IMR-90 (cell line): Measurements from ENCODE around the gene ELFN1. TPM values are rescaled to one million over a fixed set of nuclear protein-coding genes. Genes with fewer than 3 reads are reported as not detected.

ENCODE experiments used
- ATAC-seq: fragments of 200-7000 bp; cut with Tn5 transposase; 2 replicates; pipeline ENCODE4 v1.9.1; 2020; ENCODE audit warnings: low read depth, mild to moderate bottlenecking, moderate library complexity
- BruUV-seq: library from RNA; stranded (reverse); fragments of 400-500 nt; replicated peaks from 2 replicates; lab custom pipeline; 2021; lab: Mats Ljungman, UMichigan
- CTCF ChIA-PET: fragments of 300-600 bp; formaldehyde crosslinking; extraction: SDS; loops from one replicate; lab custom pipeline; 2021; ENCODE audit warnings: antibody characterized with exemption; lab: Yijun Ruan, JAX
- POLR2A ChIA-PET: fragments of 300-600 bp; sonication (Branson Sonifier 250); formaldehyde crosslinking; loops from one replicate; lab custom pipeline; 2022; ENCODE audit warnings: antibody characterized with exemption; ENCODE audit not compliant: unreplicated experiment; lab: Charles Lee
- DNase-seq: peaks from one replicate; pipeline ENCODE4 v3.0.0; 2013
- H2AFZ ChIP-seq: replicated peaks from 2 replicates; pipeline ENCODE3; 2013; ENCODE audit warnings: low read length, mild to moderate bottlenecking; ENCODE audit not compliant: poor library complexity
- H2AK5ac ChIP-seq: 2 replicates; pipeline ENCODE4 v1.6.1; 2013; ENCODE audit warnings: low read depth, low read length, inconsistent platforms
- H2AK9ac ChIP-seq: replicated peaks from 2 replicates; pipeline ENCODE3; 2013; ENCODE audit warnings: mild to moderate bottlenecking, low read depth, low read length, moderate library complexity; ENCODE audit not compliant: poor library complexity
- H2BK120ac ChIP-seq: 2 replicates; pipeline ENCODE4 v1.6.1; 2013; ENCODE audit warnings: low read depth, low read length, inconsistent platforms
- H2BK15ac ChIP-seq: 3 replicates; pipeline ENCODE4 v1.6.1; 2013; ENCODE audit warnings: low read depth, low read length, inconsistent platforms
- H2BK20ac ChIP-seq: 2 replicates; pipeline ENCODE4 v1.6.1; 2013; ENCODE audit warnings: low read depth, mild to moderate bottlenecking, inconsistent platforms, low read length, moderate library complexity
- H2BK5ac ChIP-seq: 2 replicates; pipeline ENCODE4 v1.6.1; 2013; ENCODE audit warnings: mild to moderate bottlenecking, low read depth, low read length, inconsistent platforms; ENCODE audit not compliant: poor library complexity, severe bottlenecking
- H3K14ac ChIP-seq: replicated peaks from 2 replicates; pipeline ENCODE4 v1.6.1; 2013; ENCODE audit warnings: low read depth, low read length, inconsistent platforms
- H3K18ac ChIP-seq: 2 replicates; pipeline ENCODE4 v1.6.1; 2013; ENCODE audit warnings: low read depth, low read length, control low read depth
- H3K23ac ChIP-seq: 2 replicates; pipeline ENCODE4 v1.6.1; 2013; ENCODE audit warnings: low read depth, low read length, inconsistent platforms
- H3K27ac ChIP-seq: 2 replicates; pipeline ENCODE4 v1.5.1; 2013; ENCODE audit warnings: mild to moderate bottlenecking, control low read depth, low read length; ENCODE audit not compliant: insufficient read depth
- H3K27me3 ChIP-seq: 2 replicates; pipeline ENCODE4 v1.6.1; 2013; ENCODE audit warnings: low read length; ENCODE audit not compliant: control insufficient read depth, insufficient read depth
- H3K36me3 ChIP-seq: 2 replicates; pipeline ENCODE4 v1.6.1; 2013; ENCODE audit warnings: low read length, mixed read lengths; ENCODE audit not compliant: control insufficient read depth, insufficient read depth
- H3K4ac ChIP-seq: 2 replicates; pipeline ENCODE4 v1.6.1; 2013; ENCODE audit warnings: low read depth, low read length, inconsistent platforms
- H3K4me1 ChIP-seq: 2 replicates; pipeline ENCODE4 v1.6.1; 2013; ENCODE audit warnings: low read length, mixed read lengths; ENCODE audit not compliant: control insufficient read depth, insufficient read depth
- H3K4me2 ChIP-seq: 2 replicates; pipeline ENCODE4 v1.6.1; 2013; ENCODE audit warnings: low read depth, mild to moderate bottlenecking, control low read depth, low read length, moderate library complexity
- H3K4me3 ChIP-seq: 2 replicates; pipeline ENCODE4 v1.5.1; 2013; ENCODE audit warnings: low read depth, mild to moderate bottlenecking, control low read depth, low read length, moderate library complexity; ENCODE audit not compliant: insufficient read depth
- H3K56ac ChIP-seq: 2 replicates; pipeline ENCODE4 v1.6.1; 2013; ENCODE audit warnings: low read length, inconsistent platforms; ENCODE audit not compliant: insufficient read depth; ENCODE audit errors: extremely low read depth
- H3K79me1 ChIP-seq, 2 experiments: 2 replicates each; pipeline ENCODE4 v1.6.1; 2013; ENCODE audit warnings: low read length in 2 of 2, inconsistent platforms in 1 of 2, low read depth in 1 of 2
- H3K9ac ChIP-seq: 2 replicates; pipeline ENCODE4 v1.6.1; 2013; ENCODE audit warnings: low read depth, low read length, control low read depth
- H3K9me1 ChIP-seq: 2 replicates; pipeline ENCODE4 v1.6.1; 2013; ENCODE audit warnings: low read length, inconsistent platforms; ENCODE audit not compliant: insufficient read depth
- H3K9me3 ChIP-seq: 2 replicates; pipeline ENCODE4 v1.6.1; 2013; ENCODE audit warnings: low read length; ENCODE audit not compliant: control insufficient read depth, insufficient read depth
- H4K20me1 ChIP-seq: 2 replicates; pipeline ENCODE4 v1.6.1; 2013; ENCODE audit warnings: low read length, inconsistent platforms; ENCODE audit not compliant: insufficient read depth
- H4K5ac ChIP-seq: 2 replicates; pipeline ENCODE4 v1.6.1; 2013; ENCODE audit warnings: mild to moderate bottlenecking, low read depth, low read length, control low read depth
- H4K8ac ChIP-seq, 2 experiments: 2 replicates each; pipeline ENCODE4 v1.6.1; 2013; ENCODE audit warnings: low read depth in 2 of 2, low read length in 2 of 2, control low read depth in 1 of 2, inconsistent platforms in 1 of 2
- H4K91ac ChIP-seq: 2 replicates; pipeline ENCODE4 v1.6.1; 2013; ENCODE audit warnings: low read depth, low read length, inconsistent platforms; ENCODE audit not compliant: insufficient read depth
- CTCF ChIP-seq: conservative IDR thresholded peaks from 2 replicates; pipeline ENCODE4 v1.5.1; 2012; ENCODE audit warnings: mild to moderate bottlenecking, low read depth, low read length, improper control_type of control experiment
- RCOR1 ChIP-seq: IDR thresholded peaks from 2 replicates; pipeline ENCODE4 v1.6.1; 2012; ENCODE audit warnings: mild to moderate bottlenecking, low read length, improper control_type of control experiment; ENCODE audit not compliant: insufficient replicate concordance
- WGBS, 2 experiments: methylation state at CpG; one replicate each; pipeline versions ENCODE4 v1.1.5 to v1.1.7; 2013; ENCODE audit warnings: missing lambda C conversion rate in 2 of 2; ENCODE audit not compliant: insufficient read length in 1 of 2; ENCODE audit errors: extremely low coverage in 2 of 2; 5-methylcytosine and 5-hydroxymethylcytosine counted together
- dilution Hi-C: fragments of 300-500 bp; cut with HindIII; formaldehyde crosslinking; loops from one replicate; pipeline ENCODE4 v1.14.3; 2018; ENCODE audit warnings: low sequenced_read_pairs; ENCODE audit not compliant: unreplicated experiment
- in situ Hi-C: fragments of 300-500 bp; cut with MboI; formaldehyde crosslinking; loops from 3 replicates; pipeline ENCODE4 v1.14.3; 2019; ENCODE audit warnings: low sequenced_read_pairs, inconsistent platforms, mixed read lengths
- intact Hi-C: fragments of 100-400 bp; cut with micrococcal nuclease; formaldehyde crosslinking; loops from 2 replicates; pipeline ENCODE4 v1.10.0; 2022
- polyA plus RNA-seq, 3 experiments: library from polyadenylated mRNA; depleted of rRNA; stranded (reverse); fragments of >200 nt; gene quantifications; 2 replicates each; pipeline ENCODE4 v1.2.3, GENCODE V29; 2012; ENCODE audit warnings: low replicate concordance in 1 of 3
- total RNA-seq: library from RNA; depleted of rRNA; stranded (reverse); fragments of >200 nt; gene quantifications from 2 replicates; pipeline ENCODE4 v1.2.3, GENCODE V29; 2012

The ELFN1 gene
- total and polyA plus RNA-seq, 2 of the 4 experiments (the other 2 are of a cell fraction), result 1.6 to 5.2 TPM

DNA sequence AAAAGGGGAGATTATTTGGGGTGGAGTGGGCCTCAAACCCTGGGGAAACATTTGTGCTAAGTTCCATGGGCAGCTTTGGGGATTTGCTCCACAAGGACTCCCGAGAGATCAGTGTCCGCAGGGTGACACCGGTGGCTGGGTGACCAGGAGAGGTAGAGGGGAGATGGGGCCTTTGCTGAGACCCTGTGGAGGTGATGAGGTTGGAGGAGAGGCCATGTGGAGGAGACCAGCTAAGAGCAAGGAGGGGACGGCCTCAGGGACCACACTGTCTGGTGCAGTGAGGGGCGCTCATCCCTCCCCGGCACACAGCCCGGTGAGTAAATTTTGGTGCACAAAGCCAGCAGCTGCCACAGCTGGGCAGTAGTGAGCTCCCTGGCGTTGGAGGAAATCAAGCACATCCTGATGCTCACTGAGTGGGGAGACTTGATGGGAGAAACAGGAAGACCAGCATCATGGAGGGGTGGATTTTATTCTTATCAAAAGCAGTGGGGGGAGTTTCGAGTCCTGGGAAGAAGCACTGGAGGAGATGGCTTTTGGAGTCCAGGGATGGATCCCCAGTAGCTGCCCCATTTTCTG lies 20.2 kb upstream of the ELFN1 start:
- H3K4me2 ChIP-seq, result no peak overlapping the region
- no peaks in the 10 kb centered on the region; the same call in 1 of the 2 replicates for H3K9me1 ChIP-seq
- H2BK5ac ChIP-seq, result no peak overlapping the region
- TF ChIP-seq RCOR1 (no peak), CTCF (no peak)
- H3K27me3 ChIP-seq, result peaks cover 37% of the 10 kb centered on the region
- H3K56ac ChIP-seq, result no peak overlapping the region
- CTCF ChIA-PET, result no interaction called here
- intact Hi-C loops (no loop called here), in situ Hi-C loops (loop anchor here (10.0 kb wide), 1 partner anchor 565 kb away; no protein-coding TSS in a partner anchor), dilution Hi-C loops (no loop called here)
- H2AK9ac ChIP-seq, result no peak overlapping the region
- H3K4me3 ChIP-seq, result no peak overlapping the region
- H2BK20ac ChIP-seq, result no peak overlapping the region
- H3K9ac ChIP-seq, result no peak overlapping the region
- BruUV-seq, result no TSS peak
- 93% methylated on average over 7 of the region's 9 CpGs; no CpG with 5 or more reads in 1 of the 2 experiments for WGBS, 2 experiments
- H3K36me3 ChIP-seq, result no peaks in the 10 kb centered on the region
- ATAC-seq (no peak), DNase-seq (no peak)
- H2AK5ac ChIP-seq, result no peak overlapping the region
- no peak overlapping the region for H2BK120ac ChIP-seq
- no peak overlapping the region for H4K8ac ChIP-seq
- no peaks in the 10 kb centered on the region for H3K4me1 ChIP-seq
- no peak overlapping the region for H3K23ac ChIP-seq
- H4K5ac ChIP-seq, result no peak overlapping the region
- H2AFZ ChIP-seq, result no peak overlapping the region
- no peak overlapping the region for H3K14ac ChIP-seq
- H2BK15ac ChIP-seq, result no peak overlapping the region
- no peaks in the 10 kb centered on the region for H4K20me1 ChIP-seq
- H3K4ac ChIP-seq, result no peak overlapping the region
- H4K91ac ChIP-seq, result no peak overlapping the region
- no peaks in the 10 kb centered on the region for H3K79me1 ChIP-seq
- POLR2A ChIA-PET, result no interaction called here
- no peak overlapping the region for H3K18ac ChIP-seq
- no peak overlapping the region for H3K27ac ChIP-seq
- H3K9me3 ChIP-seq, result no peaks in the 10 kb centered on the region
